ENCODE data around the gene CACNG6. TPM values are rescaled to one million over a fixed set of nuclear protein-coding genes. Genes with fewer than 3 reads are reported as not detected.

Gene CACNG6
- total RNA-seq, 2 experiments from 2014 or later, result 1.2 to 4.9 TPM

- Histone ChIP-seq H3K79me2 (ENCODE audit: insufficient read depth, low read depth, low read length) (no peaks in the 10 kb centered on the region), H3K9me2 (ENCODE audit: insufficient read depth, low read length) (no peaks in the 10 kb centered on the region), H3K36me3 (ENCODE audit: insufficient read depth, low read length) (no peaks in the 10 kb centered on the region), H3K4me1 (ENCODE audit: insufficient read depth, low read length, poor library complexity, severe bottlenecking) (no peaks in the 10 kb centered on the region), H3K4me3 (ENCODE audit: low read depth, low read length, poor library complexity, severe bottlenecking) (no peak overlapping the region), H3K4me2 (ENCODE audit: low read length) (no peak overlapping the region), H2AFZ (ENCODE audit: low read length) (no peak overlapping the region), H3K9me3 (ENCODE audit: low read length) (no peaks in the 10 kb centered on the region), H3K27ac (ENCODE audit: low read depth, low read length, poor library complexity, severe bottlenecking) (no peak overlapping the region), H4K20me1 (ENCODE audit: insufficient read depth, low read length) (no peaks in the 10 kb centered on the region)
- BruUV-seq (replicated peaks), result no TSS peak
- CTCF ChIA-PET (ENCODE audit: unreplicated experiment), result no interaction called here
- intact Hi-C loops (cut with micrococcal nuclease; ENCODE audit: unreplicated experiment), result no loop called here
- TF ChIP-seq CTCF (conservative IDR thresholded peaks at IDR 0.05; ENCODE audit: low read length), result no peak
- TF ChIP-seq EZH2phosphoT487 (IDR thresholded peaks at IDR 0.05; ENCODE audit: borderline replicate concordance, low read depth, low read length), result no peak
- POLR2A ChIA-PET, result no interaction called here
- DNase-seq (ENCODE audit: low spot score), result no peak
Measured at GRCh38 chr19:54041969-54042606, 50.7 kb downstream of the CACNG6 start.

DNA sequence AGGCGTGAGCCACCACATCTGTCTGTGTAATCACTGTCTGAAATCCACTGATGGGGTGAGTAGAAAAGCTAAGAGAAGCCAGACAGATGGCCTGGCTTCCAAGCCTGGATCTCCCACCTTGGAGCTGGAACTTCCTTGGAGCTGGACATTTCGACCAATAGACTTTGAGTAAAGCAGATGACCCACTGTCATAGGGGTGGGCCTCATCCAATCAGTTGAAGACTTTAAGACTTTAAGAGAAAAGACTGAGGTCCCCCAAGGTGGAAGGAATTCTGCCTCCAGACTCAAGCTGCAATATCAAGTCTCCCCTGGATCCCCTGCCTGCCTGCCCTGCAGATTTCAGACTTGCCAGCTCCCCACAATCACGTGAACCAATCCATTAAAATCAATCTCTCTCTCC lies 51.6 kb downstream of the CACNG6 start:
- POLR2A ChIA-PET, result no interaction called here
- Histone ChIP-seq H3K9me3 (ENCODE audit: low read length) (no peaks in the 10 kb centered on the region), H4K20me1 (ENCODE audit: insufficient read depth, low read length) (no peaks in the 10 kb centered on the region), H3K4me3 (ENCODE audit: low read depth, low read length, poor library complexity, severe bottlenecking) (no peak overlapping the region), H3K4me1 (ENCODE audit: insufficient read depth, low read length, poor library complexity, severe bottlenecking) (no peaks in the 10 kb centered on the region), H3K79me2 (ENCODE audit: insufficient read depth, low read depth, low read length) (no peaks in the 10 kb centered on the region), H3K36me3 (ENCODE audit: insufficient read depth, low read length) (no peaks in the 10 kb centered on the region), H3K27ac (ENCODE audit: low read depth, low read length, poor library complexity, severe bottlenecking) (no peak overlapping the region), H2AFZ (ENCODE audit: low read length) (no peak overlapping the region), H3K9me2 (ENCODE audit: insufficient read depth, low read length) (no peaks in the 10 kb centered on the region), H3K4me2 (ENCODE audit: low read length) (no peak overlapping the region)
- no peak for DNase-seq (ENCODE audit: low spot score)
- intact Hi-C loops (cut with micrococcal nuclease; ENCODE audit: unreplicated experiment), result no loop called here
- TF ChIP-seq EZH2phosphoT487 (IDR thresholded peaks at IDR 0.05; ENCODE audit: borderline replicate concordance, low read depth, low read length), result no peak
- TF ChIP-seq CTCF (conservative IDR thresholded peaks at IDR 0.05; ENCODE audit: low read length), result no peak
- CTCF ChIA-PET (ENCODE audit: unreplicated experiment), result no interaction called here
- no TSS peak for BruUV-seq (replicated peaks)

DNA sequence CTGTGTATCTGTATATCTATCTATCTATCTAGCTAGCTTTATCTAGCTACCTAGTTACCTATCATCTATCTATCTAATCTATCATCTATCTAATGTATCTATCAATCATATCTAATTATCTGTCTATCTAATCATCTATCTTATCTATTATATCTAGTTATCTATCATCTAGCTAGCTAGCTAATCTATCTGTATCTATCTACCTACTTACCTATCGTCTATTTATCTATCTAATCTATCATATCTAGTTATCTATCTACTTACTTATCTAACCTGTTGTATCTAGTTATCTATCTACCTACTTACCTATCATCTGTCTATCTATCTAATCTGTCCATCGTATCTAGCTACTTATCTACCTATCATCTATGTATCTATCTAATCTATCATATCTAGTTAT lies 54.3 kb downstream of the CACNG6 start:
- Histone ChIP-seq H3K27ac (ENCODE audit: low read depth, low read length, poor library complexity, severe bottlenecking) (no peak overlapping the region), H3K4me2 (ENCODE audit: low read length) (no peak overlapping the region), H3K36me3 (ENCODE audit: insufficient read depth, low read length) (no peaks in the 10 kb centered on the region), H3K4me3 (ENCODE audit: low read depth, low read length, poor library complexity, severe bottlenecking) (no peak overlapping the region), H3K9me2 (ENCODE audit: insufficient read depth, low read length) (no peaks in the 10 kb centered on the region), H4K20me1 (ENCODE audit: insufficient read depth, low read length) (no peaks in the 10 kb centered on the region), H2AFZ (ENCODE audit: low read length) (no peak overlapping the region), H3K79me2 (ENCODE audit: insufficient read depth, low read depth, low read length) (no peaks in the 10 kb centered on the region), H3K9me3 (ENCODE audit: low read length) (no peaks in the 10 kb centered on the region), H3K4me1 (ENCODE audit: insufficient read depth, low read length, poor library complexity, severe bottlenecking) (no peaks in the 10 kb centered on the region)
- ChIA-PET POLR2A (no interaction called here), CTCF (ENCODE audit: unreplicated experiment) (interaction anchor here (0.5 kb wide), 1 partner anchor 16 kb away, joined by 3 read pairs; no protein-coding TSS in a partner anchor)
- no peak for TF ChIP-seq CTCF (conservative IDR thresholded peaks at IDR 0.05; ENCODE audit: low read length)
- TF ChIP-seq EZH2phosphoT487 (IDR thresholded peaks at IDR 0.05; ENCODE audit: borderline replicate concordance, low read depth, low read length), result no peak
- no TSS peak for BruUV-seq (replicated peaks)
- DNase-seq (ENCODE audit: low spot score), result no peak
- intact Hi-C loops (cut with micrococcal nuclease; ENCODE audit: unreplicated experiment), result no loop called here
